Measurements from ENCODE around the gene GRK4.
"Not testable (repeated sequence)": the region's sequence is repeated elsewhere in the genome, so short reads cannot be mapped to it uniquely, and the experiment has no call there.

Gene GRK4

GRCh38 chr4:2963175-2963965 is at the start of gene GRK4, which contains the start of gene NOP14:
Gene GRK4 (plus strand): TSS chr4:2963571. CDS start chr4:2964071, 500 bp downstream.
Gene NOP14 (minus strand): TSS chr4:2963406. CDS start chr4:2963319, 87 bp downstream.
- DNase-seq = peak; percentile 67

- no peak for DNase-seq
Observed at GRCh38 chr4:2914256-2915126, 48.9 kb upstream of the GRK4 start.

GRCh38 chr4:2915789-2916188 is 47.6 kb upstream of the GRK4 start:
- no peak for DNase-seq

GRCh38 chr4:2916696-2917095 is 46.7 kb upstream of the GRK4 start:
- not testable (repeated sequence) for DNase-seq

- not testable (repeated sequence) for DNase-seq
Observed at GRCh38 chr4:2918300-2918699, 45.1 kb upstream of the GRK4 start.

- not testable (repeated sequence) for DNase-seq
Observed at GRCh38 chr4:2918714-2919113, 44.7 kb upstream of the GRK4 start.

GRCh38 chr4:2922453-2923101 is 40.8 kb upstream of the GRK4 start:
- DNase-seq = not testable (repeated sequence)

GRCh38 chr4:2923141-2923551 is 40.2 kb upstream of the GRK4 start:
- DNase-seq = no peak

GRCh38 chr4:2923668-2924173 is 39.6 kb upstream of the GRK4 start:
- DNase-seq = no peak

GRCh38 chr4:2924286-2924685 is 39.1 kb upstream of the GRK4 start:
- no peak for DNase-seq

- DNase-seq = no peak
Observed at GRCh38 chr4:2924765-2925301, 38.5 kb upstream of the GRK4 start.

- DNase-seq = no peak
Observed at GRCh38 chr4:2925496-2925895, 37.9 kb upstream of the GRK4 start.

- no peak for DNase-seq
Observed at GRCh38 chr4:2925931-2926860, 37.2 kb upstream of the GRK4 start.

GRCh38 chr4:2927016-2927695 is 36.2 kb upstream of the GRK4 start:
- DNase-seq = no peak

- DNase-seq = no peak
Observed at GRCh38 chr4:2927696-2928075, 35.7 kb upstream of the GRK4 start.

GRCh38 chr4:2928242-2929176 is 34.9 kb upstream of the GRK4 start:
- DNase-seq = no peak

- DNase-seq = no peak
Observed at GRCh38 chr4:2929469-2929868, 33.9 kb upstream of the GRK4 start.

- DNase-seq = no peak
Observed at GRCh38 chr4:2930135-2930757, 33.1 kb upstream of the GRK4 start.

GRCh38 chr4:2930758-2931511 is 32.4 kb upstream of the GRK4 start:
- no peak for DNase-seq
